ENCODE results near the gene OR51B4. TPM values are rescaled to one million over a fixed set of nuclear protein-coding genes. Genes with fewer than 3 reads are reported as not detected.

The OR51B4 gene
- total and polyA plus RNA-seq, 2 experiments from 2014 or later = not detected

DNA sequence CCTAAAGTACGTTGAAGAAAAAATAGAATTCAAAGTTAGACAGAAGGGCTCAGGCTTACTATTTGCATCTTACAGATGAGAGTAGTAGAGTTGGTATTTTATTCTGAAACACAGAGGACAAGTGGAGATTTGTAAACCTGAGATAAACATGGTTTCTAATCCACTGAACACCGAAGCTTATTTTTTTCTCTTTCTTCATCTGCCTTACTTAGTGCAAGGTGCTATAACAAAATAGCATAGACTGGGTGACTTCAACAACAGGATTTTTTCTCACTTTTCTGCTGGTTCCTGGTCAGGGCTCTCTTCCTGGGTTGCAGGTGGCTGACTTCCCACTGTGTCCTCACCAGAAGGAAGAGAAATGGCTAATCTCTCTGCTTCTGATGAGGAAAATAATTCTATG is 50.0 kb downstream of the OR51B4 start:
- no peaks in the 10 kb centered on the region for H3K36me3 ChIP-seq (ENCODE audit: insufficient read depth)
- TF ChIP-seq ZNF114 (CRISPR knock-in tag; IDR thresholded peaks at IDR 0.05) (no peak), EZH2phosphoT487 (IDR thresholded peaks at IDR 0.05; ENCODE audit: unreplicated experiment) (no peak), ZNF462 (CRISPR knock-in tag; IDR thresholded peaks at IDR 0.05) (no peak), CREB1 (CRISPR knock-in tag; IDR thresholded peaks at IDR 0.05; ENCODE audit: low read depth) (no peak), POLR2AphosphoS5 (IDR thresholded peaks at IDR 0.05; ENCODE audit: low read depth) (no peak), ZNF331 (CRISPR knock-in tag; IDR thresholded peaks at IDR 0.05; ENCODE audit: low read depth) (no peak), ETS1 (IDR thresholded peaks at IDR 0.05) (no peak), JUNB (IDR thresholded peaks at IDR 0.05; ENCODE audit: unreplicated experiment) (no peak)
- TF ChIP-seq, protein P1, sequence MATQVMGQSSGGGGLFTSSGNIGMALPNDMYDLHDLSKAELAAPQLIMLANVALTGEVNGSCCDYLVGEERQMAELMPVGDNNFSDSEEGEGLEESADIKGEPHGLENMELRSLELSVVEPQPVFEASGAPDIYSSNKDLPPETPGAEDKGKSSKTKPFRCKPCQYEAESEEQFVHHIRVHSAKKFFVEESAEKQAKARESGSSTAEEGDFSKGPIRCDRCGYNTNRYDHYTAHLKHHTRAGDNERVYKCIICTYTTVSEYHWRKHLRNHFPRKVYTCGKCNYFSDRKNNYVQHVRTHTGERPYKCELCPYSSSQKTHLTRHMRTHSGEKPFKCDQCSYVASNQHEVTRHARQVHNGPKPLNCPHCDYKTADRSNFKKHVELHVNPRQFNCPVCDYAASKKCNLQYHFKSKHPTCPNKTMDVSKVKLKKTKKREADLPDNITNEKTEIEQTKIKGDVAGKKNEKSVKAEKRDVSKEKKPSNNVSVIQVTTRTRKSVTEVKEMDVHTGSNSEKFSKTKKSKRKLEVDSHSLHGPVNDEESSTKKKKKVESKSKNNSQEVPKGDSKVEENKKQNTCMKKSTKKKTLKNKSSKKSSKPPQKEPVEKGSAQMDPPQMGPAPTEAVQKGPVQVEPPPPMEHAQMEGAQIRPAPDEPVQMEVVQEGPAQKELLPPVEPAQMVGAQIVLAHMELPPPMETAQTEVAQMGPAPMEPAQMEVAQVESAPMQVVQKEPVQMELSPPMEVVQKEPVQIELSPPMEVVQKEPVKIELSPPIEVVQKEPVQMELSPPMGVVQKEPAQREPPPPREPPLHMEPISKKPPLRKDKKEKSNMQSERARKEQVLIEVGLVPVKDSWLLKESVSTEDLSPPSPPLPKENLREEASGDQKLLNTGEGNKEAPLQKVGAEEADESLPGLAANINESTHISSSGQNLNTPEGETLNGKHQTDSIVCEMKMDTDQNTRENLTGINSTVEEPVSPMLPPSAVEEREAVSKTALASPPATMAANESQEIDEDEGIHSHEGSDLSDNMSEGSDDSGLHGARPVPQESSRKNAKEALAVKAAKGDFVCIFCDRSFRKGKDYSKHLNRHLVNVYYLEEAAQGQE (IDR thresholded peaks at IDR 0.05; ENCODE audit: unreplicated experiment) = no peak
- H3K4me1 ChIP-seq (ENCODE audit: insufficient read depth) = no peaks in the 10 kb centered on the region
- H3K9me2 ChIP-seq (ENCODE audit: insufficient read depth) = no peaks in the 10 kb centered on the region
- H3K27ac Mint-ChIP-seq = no peak overlapping the region
- no peaks in the 10 kb centered on the region for H3K9me3 Mint-ChIP-seq
- peaks cover 1% of the 10 kb centered on the region; the same call in 2 of the 3 replicates for H3K4me1 Mint-ChIP-seq
- no peak overlapping the region for H3K27ac ChIP-seq (ENCODE audit: low read depth)
- no peak overlapping the region for H3K4me2 ChIP-seq
- no peak for ATAC-seq
- peaks cover 3% of the 10 kb centered on the region for H3K27me3 Mint-ChIP-seq (ENCODE audit: insufficient read depth, low read depth, poor library complexity)
- H2AFZ ChIP-seq = no peak overlapping the region
- no peaks in the 10 kb centered on the region for H3K36me3 Mint-ChIP-seq (ENCODE audit: low read depth)
- no peaks in the 10 kb centered on the region for H3F3A ChIP-seq (replicated peaks; ENCODE audit: low read depth)
- no peak for DNase-seq (ENCODE audit: low spot score)
- peaks cover 14% of the 10 kb centered on the region; the same call in 1 of the 2 replicates for H3K27me3 ChIP-seq (ENCODE audit: insufficient read depth)
- no peak overlapping the region for H3K4me3 ChIP-seq
- no peaks in the 10 kb centered on the region for H3K79me2 ChIP-seq (replicated peaks; ENCODE audit: insufficient read depth)
- H4K20me1 ChIP-seq (replicated peaks; ENCODE audit: insufficient read depth) = no peaks in the 10 kb centered on the region
- H3K4me3 Mint-ChIP-seq = no peak overlapping the region
